ENCODE measurements around the gene RRP9.

RRP9 gene

DNA sequence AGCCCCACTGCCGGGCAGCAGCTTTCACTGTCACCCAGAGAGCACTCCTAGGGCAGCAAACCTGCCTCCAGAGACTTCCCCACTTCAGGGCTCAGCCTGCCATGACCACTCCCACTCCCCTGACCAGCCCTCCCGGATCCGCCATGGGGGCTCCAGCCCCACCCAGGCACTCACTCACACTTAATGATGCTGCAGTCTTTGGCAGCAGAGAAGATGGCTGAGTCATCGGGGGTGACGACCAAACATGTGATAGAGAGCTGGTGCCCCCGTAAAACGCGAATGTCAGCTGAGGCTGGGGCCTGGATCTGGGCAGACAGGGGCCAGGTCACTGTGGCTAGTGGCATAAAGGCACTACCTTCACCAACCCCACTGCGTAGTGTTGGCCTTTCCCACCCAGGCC lies 4.7 kb downstream of the RRP9 start:
- Histone ChIP-seq H3K4me3 (ENCODE audit: severe bottlenecking) (no peak overlapping the region), H3K9me3 (ENCODE audit: severe bottlenecking) (no peaks in the 10 kb centered on the region), H3K36me3 (ENCODE audit: low read depth) (peaks cover 43% of the 10 kb centered on the region), H3K27me3 (ENCODE audit: insufficient read depth, poor library complexity, severe bottlenecking) (no peaks in the 10 kb centered on the region), H3K27ac (ENCODE audit: poor library complexity, severe bottlenecking) (no peak overlapping the region), H3K4me1 (ENCODE audit: insufficient read depth, poor library complexity, severe bottlenecking) (peaks cover 4% of the 10 kb centered on the region)
- no peak for DNase-seq (ENCODE audit: low spot score)
- TF ChIP-seq, protein P1, sequence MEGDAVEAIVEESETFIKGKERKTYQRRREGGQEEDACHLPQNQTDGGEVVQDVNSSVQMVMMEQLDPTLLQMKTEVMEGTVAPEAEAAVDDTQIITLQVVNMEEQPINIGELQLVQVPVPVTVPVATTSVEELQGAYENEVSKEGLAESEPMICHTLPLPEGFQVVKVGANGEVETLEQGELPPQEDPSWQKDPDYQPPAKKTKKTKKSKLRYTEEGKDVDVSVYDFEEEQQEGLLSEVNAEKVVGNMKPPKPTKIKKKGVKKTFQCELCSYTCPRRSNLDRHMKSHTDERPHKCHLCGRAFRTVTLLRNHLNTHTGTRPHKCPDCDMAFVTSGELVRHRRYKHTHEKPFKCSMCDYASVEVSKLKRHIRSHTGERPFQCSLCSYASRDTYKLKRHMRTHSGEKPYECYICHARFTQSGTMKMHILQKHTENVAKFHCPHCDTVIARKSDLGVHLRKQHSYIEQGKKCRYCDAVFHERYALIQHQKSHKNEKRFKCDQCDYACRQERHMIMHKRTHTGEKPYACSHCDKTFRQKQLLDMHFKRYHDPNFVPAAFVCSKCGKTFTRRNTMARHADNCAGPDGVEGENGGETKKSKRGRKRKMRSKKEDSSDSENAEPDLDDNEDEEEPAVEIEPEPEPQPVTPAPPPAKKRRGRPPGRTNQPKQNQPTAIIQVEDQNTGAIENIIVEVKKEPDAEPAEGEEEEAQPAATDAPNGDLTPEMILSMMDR (IDR thresholded peaks at IDR 0.05; ENCODE audit: poor library complexity, severe bottlenecking) = no peak
- no peak for ATAC-seq (ENCODE audit: low read depth)

DNA sequence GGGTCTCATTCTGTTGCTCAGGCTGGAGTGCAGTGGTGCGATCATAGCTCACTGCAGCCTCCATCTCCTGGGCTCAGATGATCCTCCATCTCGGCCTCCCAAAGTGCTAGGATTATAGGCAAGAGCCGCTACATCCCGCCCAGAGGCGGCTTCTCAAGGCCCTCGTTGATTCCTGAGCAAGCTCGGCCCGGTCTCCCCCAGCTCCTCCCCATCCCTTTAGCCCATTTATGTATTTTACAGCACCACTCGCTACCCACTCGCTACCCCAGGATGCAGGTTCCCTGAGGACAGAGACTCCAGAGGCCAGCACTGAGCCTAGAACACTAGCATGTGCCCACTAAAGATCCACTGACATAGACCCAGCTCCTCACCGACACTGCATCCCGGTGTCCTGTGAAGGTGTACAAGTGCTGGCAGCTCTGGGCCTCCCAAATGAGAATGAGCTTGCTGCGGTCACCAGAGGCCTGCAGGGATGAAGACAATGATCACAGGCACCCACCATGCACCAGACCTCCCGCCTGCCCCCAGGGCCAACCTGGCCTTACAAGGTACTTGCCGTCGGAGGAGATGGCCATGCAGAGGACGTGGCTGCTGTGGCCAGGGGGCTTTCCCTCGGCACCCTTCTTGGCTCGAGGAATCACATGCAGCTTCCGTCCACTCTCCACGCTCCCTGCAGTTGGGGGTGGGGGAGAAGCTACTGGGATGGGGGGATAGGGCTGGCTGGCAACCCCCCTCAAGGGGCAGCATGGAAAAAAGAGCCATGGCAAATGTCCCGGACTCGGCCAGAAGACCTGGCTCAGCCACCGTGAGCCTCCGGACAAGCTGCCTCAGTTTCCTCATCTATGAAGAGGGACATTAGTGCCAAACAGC lies 5.6 kb downstream of the RRP9 start:
- Histone ChIP-seq H3K27ac (ENCODE audit: poor library complexity, severe bottlenecking) (no peak overlapping the region), H3K4me1 (ENCODE audit: insufficient read depth, poor library complexity, severe bottlenecking) (peaks cover 4% of the 10 kb centered on the region), H3K4me3 (ENCODE audit: severe bottlenecking) (no peak overlapping the region), H3K27me3 (ENCODE audit: insufficient read depth, poor library complexity, severe bottlenecking) (no peaks in the 10 kb centered on the region), H3K9me3 (ENCODE audit: severe bottlenecking) (no peaks in the 10 kb centered on the region), H3K36me3 (ENCODE audit: low read depth) (peaks cover 43% of the 10 kb centered on the region)
- ATAC-seq (ENCODE audit: low read depth) (no peak), DNase-seq (ENCODE audit: low spot score) (no peak)
- TF ChIP-seq, protein P1 (IDR thresholded peaks at IDR 0.05; ENCODE audit: poor library complexity, severe bottlenecking) = no peak

GRCh38 chr3:51934991-51935885 lies 6.5 kb downstream of the RRP9 start:
- TF ChIP-seq, protein P1 (IDR thresholded peaks at IDR 0.05; ENCODE audit: poor library complexity, severe bottlenecking) = no peak

DNA sequence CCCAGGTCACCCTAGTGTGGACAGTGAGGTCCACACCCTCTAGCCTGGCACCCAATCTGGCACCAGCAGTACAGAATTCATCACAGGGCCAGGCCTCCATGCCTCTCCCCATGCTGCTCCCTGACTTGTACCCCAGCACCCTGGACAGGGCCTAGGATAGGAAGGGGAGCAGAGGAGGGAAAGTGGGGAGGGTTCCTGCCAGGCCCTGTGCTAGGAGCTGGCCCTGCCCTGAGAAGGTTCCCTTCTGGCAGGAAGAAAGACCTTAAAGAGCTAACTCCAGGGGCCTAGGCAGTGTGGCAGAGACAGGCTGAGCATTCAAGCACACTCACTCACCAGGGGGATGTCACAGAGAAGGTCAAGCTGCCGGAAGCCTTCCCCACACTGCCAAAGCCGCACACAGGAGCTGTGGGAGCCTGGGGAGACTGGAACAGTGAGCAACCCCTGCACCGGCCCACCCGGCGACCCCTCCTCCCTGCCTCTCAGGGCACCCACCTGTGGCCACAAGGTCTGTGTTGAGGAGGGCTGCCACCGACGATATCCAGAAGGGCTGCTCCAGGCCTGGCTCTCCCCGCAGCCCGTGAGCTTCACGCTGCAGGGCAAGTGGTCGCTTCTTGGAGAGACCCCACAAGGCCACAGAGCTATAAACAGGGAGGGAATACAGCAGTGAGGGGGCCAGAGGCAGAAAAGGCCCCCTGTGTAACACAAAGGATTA lies 7.4 kb downstream of the RRP9 start:
- no peak overlapping the region for H3K27ac ChIP-seq (ENCODE audit: poor library complexity, severe bottlenecking)
- no peaks in the 10 kb centered on the region for H3K27me3 ChIP-seq (ENCODE audit: insufficient read depth, poor library complexity, severe bottlenecking)
- DNase-seq (ENCODE audit: low spot score) (no peak), ATAC-seq (ENCODE audit: low read depth) (no peak)
- no peaks in the 10 kb centered on the region for H3K4me1 ChIP-seq (ENCODE audit: insufficient read depth, poor library complexity, severe bottlenecking)
- no peaks in the 10 kb centered on the region for H3K9me3 ChIP-seq (ENCODE audit: severe bottlenecking)
- no peak overlapping the region for H3K4me3 ChIP-seq (ENCODE audit: severe bottlenecking)
- H3K36me3 ChIP-seq (ENCODE audit: low read depth) = peaks cover 38% of the 10 kb centered on the region
- TF ChIP-seq, protein P1 (IDR thresholded peaks at IDR 0.05; ENCODE audit: poor library complexity, severe bottlenecking) = no peak

More at GRCh38 chr3:51934991-51935885, 6.5 kb downstream of the RRP9 start:
- H3K4me1 ChIP-seq (ENCODE audit: insufficient read depth, poor library complexity, severe bottlenecking) = no peaks in the 10 kb centered on the region
- ATAC-seq (ENCODE audit: low read depth) (no peak), DNase-seq (ENCODE audit: low spot score) (no peak)
- peaks cover 43% of the 10 kb centered on the region for H3K36me3 ChIP-seq (ENCODE audit: low read depth)
- no peak overlapping the region for H3K27ac ChIP-seq (ENCODE audit: poor library complexity, severe bottlenecking)
- no peaks in the 10 kb centered on the region for H3K27me3 ChIP-seq (ENCODE audit: insufficient read depth, poor library complexity, severe bottlenecking)
- no peak overlapping the region for H3K4me3 ChIP-seq (ENCODE audit: severe bottlenecking)
- H3K9me3 ChIP-seq (ENCODE audit: severe bottlenecking) = no peaks in the 10 kb centered on the region

All from RWPE2 (cell line).